GM23248 (cell line): ENCODE data around the gene CAMK1D. TPM values are rescaled to one million over a fixed set of nuclear protein-coding genes. Genes with fewer than 3 reads are reported as not detected.

ENCODE experiments used
- DNase-seq: peaks from one replicate; pipeline ENCODE4 v3.0.0-alpha.2; 2015
- H2AFZ ChIP-seq: fragments of 200-600 bp; sonication (generic); 2 replicates; pipeline ENCODE4 v1.6.1; 2016; ENCODE audit warnings: antibody characterized with exemption
- H3F3A ChIP-seq: fragments of 200-600 bp; sonication (generic); 2 replicates; pipeline ENCODE4 v1.6.1; 2016; ENCODE audit warnings: mild to moderate bottlenecking, antibody characterized with exemption, mixed run types; ENCODE audit not compliant: insufficient read depth
- H3K27ac ChIP-seq: fragments of 200-600 bp; sonication (generic); 2 replicates; pipeline ENCODE4 v1.5.1; 2016; ENCODE audit warnings: mild to moderate bottlenecking
- H3K27me3 ChIP-seq: fragments of 200-600 bp; sonication (generic); replicated peaks from 2 replicates; pipeline ENCODE4 v1.6.1; 2016; ENCODE audit warnings: mild to moderate bottlenecking; ENCODE audit not compliant: insufficient read depth
- H3K36me3 ChIP-seq: fragments of 200-600 bp; sonication (generic); 2 replicates; pipeline ENCODE4 v1.6.1; 2016; ENCODE audit warnings: low read depth, mild to moderate bottlenecking
- H3K4me1 ChIP-seq: fragments of 200-600 bp; sonication (generic); 2 replicates; pipeline ENCODE4 v1.6.1; 2016; ENCODE audit warnings: mild to moderate bottlenecking; ENCODE audit not compliant: insufficient read depth
- H3K4me2 ChIP-seq: fragments of 200-600 bp; sonication (generic); one replicate; pipeline ENCODE4 v1.6.1; 2016; ENCODE audit warnings: mild to moderate bottlenecking; ENCODE audit not compliant: unreplicated experiment
- H3K4me3 ChIP-seq: fragments of 200-600 bp; sonication (generic); 2 replicates; pipeline ENCODE4 v1.5.1; 2016; ENCODE audit warnings: mild to moderate bottlenecking
- H3K79me2 ChIP-seq: fragments of 200-600 bp; sonication (generic); 2 replicates; pipeline ENCODE4 v1.6.1; 2016; ENCODE audit warnings: mild to moderate bottlenecking; ENCODE audit not compliant: insufficient read depth
- H3K9ac ChIP-seq: fragments of 200-600 bp; sonication (generic); 2 replicates; pipeline ENCODE4 v1.6.1; 2016; ENCODE audit warnings: mild to moderate bottlenecking
- H3K9me2 ChIP-seq: fragments of 200-600 bp; sonication (generic); 2 replicates; pipeline ENCODE4 v1.6.1; 2016; ENCODE audit warnings: mixed run types, mild to moderate bottlenecking, moderate library complexity; ENCODE audit not compliant: insufficient read depth
- H3K9me3 ChIP-seq: fragments of 200-600 bp; sonication (generic); one replicate; pipeline ENCODE4 v1.6.1; 2017; ENCODE audit warnings: low read depth
- H4K20me1 ChIP-seq: fragments of 200-600 bp; sonication (generic); 2 replicates; pipeline ENCODE4 v1.6.0; 2016; ENCODE audit not compliant: insufficient read depth
- EZH2 ChIP-seq: fragments of 200-600 bp; sonication (generic); IDR thresholded peaks from 2 replicates; pipeline ENCODE4 v1.6.1; 2018; ENCODE audit warnings: antibody characterized with exemption, mild to moderate bottlenecking; ENCODE audit not compliant: insufficient read depth, poor library complexity, severe bottlenecking
- EZH2phosphoT487 ChIP-seq: fragments of 200-600 bp; sonication (generic); IDR thresholded peaks from 2 replicates; pipeline ENCODE4 v1.6.1; 2018; ENCODE audit warnings: antibody characterized with exemption, moderate library complexity, mild to moderate bottlenecking, low read depth; ENCODE audit not compliant: insufficient read depth
- WGBS, 2 experiments: methylation state at CpG; one replicate each; pipeline ENCODE4 v1.1.6; 2015 to 2017; ENCODE audit warnings: low lambda C conversion rate in 2 of 2, low coverage in 1 of 2; ENCODE audit errors: missing lambda C conversion rate in 2 of 2; 5-methylcytosine and 5-hydroxymethylcytosine counted together
- in situ Hi-C: fragments of 300-500 bp; cut with MboI; formaldehyde crosslinking; loops from 2 replicates; pipeline ENCODE4 v1.15.0; 2020
- polyA plus RNA-seq: library from polyadenylated mRNA; unstranded; fragments of >200 nt; fragmentation: Nextera tagmentation; extraction: Ambion mirVana; gene quantifications from 2 replicates; pipeline ENCODE4 v1.2.1, GENCODE V29; 2016
- total RNA-seq: library from RNA; depleted of rRNA; stranded (reverse); fragments of >200 nt; shearing (Covaris generic); gene quantifications from 2 replicates; pipeline ENCODE4 v1.2.3, GENCODE V29; 2014

The CAMK1D gene
- total and polyA plus RNA-seq, 2 experiments from 2014 or later = 0.22 to 0.55 TPM

- in situ Hi-C loops = no loop called here
- Histone ChIP-seq H3K9me2 (no peaks in the 10 kb centered on the region), H3K9ac (no peak overlapping the region), H3K79me2 (no peaks in the 10 kb centered on the region), H3K36me3 (no peaks in the 10 kb centered on the region), H4K20me1 (no peaks in the 10 kb centered on the region), H3K4me3 (no peak overlapping the region), H2AFZ (no peak overlapping the region), H3K27me3 (peaks cover 32% of the 10 kb centered on the region), H3K27ac (peak overlapping the region; percentile 55), H3K4me1 (peaks cover 13% of the 10 kb centered on the region), H3K4me2 (peak overlapping the region; percentile 51), H3K9me3 (no peaks in the 10 kb centered on the region), H3F3A (peaks cover 21% of the 10 kb centered on the region)
- WGBS, 2 experiments = 2 to 3% methylated on average over 9 of the region's 9 CpGs
- TF ChIP-seq EZH2 = no peak
- no peak for TF ChIP-seq EZH2phosphoT487
- peak; percentile 98 for DNase-seq
Observed at GRCh38 chr10:12419262-12419847, 70.0 kb downstream of the CAMK1D start.

- Histone ChIP-seq H3K4me3 (no peak overlapping the region), H3K27ac (no peak overlapping the region), H3K9me3 (no peaks in the 10 kb centered on the region), H3K4me1 (peaks cover 13% of the 10 kb centered on the region), H3K27me3 (peaks cover 23% of the 10 kb centered on the region), H3F3A (peaks cover 21% of the 10 kb centered on the region), H3K9me2 (no peaks in the 10 kb centered on the region), H3K9ac (no peak overlapping the region), H3K36me3 (no peaks in the 10 kb centered on the region), H3K79me2 (no peaks in the 10 kb centered on the region), H2AFZ (no peak overlapping the region), H4K20me1 (no peaks in the 10 kb centered on the region), H3K4me2 (no peak overlapping the region)
- in situ Hi-C loops = no loop called here
- no peak for TF ChIP-seq EZH2phosphoT487
- TF ChIP-seq EZH2 = no peak
- WGBS, 2 experiments = 90 to 91% methylated on average over 7 of the region's 7 CpGs
- no peak for DNase-seq
Observed at GRCh38 chr10:12420530-12421120, 71.3 kb downstream of the CAMK1D start.

- WGBS, 2 experiments = 89% methylated on average over 10 of the region's 10 CpGs
- no peak overlapping the region for H2AFZ ChIP-seq
- no peak for TF ChIP-seq EZH2phosphoT487
- no peak for TF ChIP-seq EZH2
- H4K20me1 ChIP-seq = no peaks in the 10 kb centered on the region
- no peak for DNase-seq
- H3K9ac ChIP-seq = no peak overlapping the region
- H3K79me2 ChIP-seq = no peaks in the 10 kb centered on the region
- peaks cover 13% of the 10 kb centered on the region for H3K4me1 ChIP-seq
- H3K27ac ChIP-seq = no peak overlapping the region
- no peak overlapping the region for H3K4me3 ChIP-seq
- in situ Hi-C loops = no loop called here
- H3K9me3 ChIP-seq = no peaks in the 10 kb centered on the region
- no peak overlapping the region for H3K4me2 ChIP-seq
- H3K9me2 ChIP-seq = no peaks in the 10 kb centered on the region
- H3K36me3 ChIP-seq = no peaks in the 10 kb centered on the region
- H3K27me3 ChIP-seq = peaks cover 20% of the 10 kb centered on the region
- peaks cover 21% of the 10 kb centered on the region for H3F3A ChIP-seq
Observed at GRCh38 chr10:12422189-12422588, 72.8 kb downstream of the CAMK1D start.

GRCh38 chr10:12423896-12424295, 74.5 kb downstream of the CAMK1D start:
- Histone ChIP-seq H3K4me3 (no peak overlapping the region), H4K20me1 (no peaks in the 10 kb centered on the region), H3K9me2 (no peaks in the 10 kb centered on the region), H3K27me3 (peaks cover 20% of the 10 kb centered on the region), H3K4me1 (peaks cover 10% of the 10 kb centered on the region), H3K36me3 (no peaks in the 10 kb centered on the region), H3K9ac (no peak overlapping the region), H3K27ac (no peak overlapping the region), H3K79me2 (no peaks in the 10 kb centered on the region), H3K4me2 (no peak overlapping the region), H2AFZ (no peak overlapping the region), H3F3A (peaks cover 15% of the 10 kb centered on the region), H3K9me3 (no peaks in the 10 kb centered on the region)
- DNase-seq = no peak
- TF ChIP-seq EZH2phosphoT487 (no peak), EZH2 (no peak)
- in situ Hi-C loops = no loop called here
- WGBS, 2 experiments = 85 to 87% methylated on average over 14 of the region's 14 CpGs
